ENCODE measurements around the gene ANGPT4. TPM values are rescaled to one million over a fixed set of nuclear protein-coding genes. Genes with fewer than 3 reads are reported as not detected.

The ANGPT4 gene
- total and polyA plus RNA-seq, 10 of the 15 experiments (the other 5 are each of a cell fraction or from before 2014, with no cell fraction given), result 0.01 to 0.16 TPM; not detected in 8

GRCh38 chr20:833450-834150 is 82.5 kb downstream of the ANGPT4 start, which contains the start of gene FAM110A (continued):
- peak; percentile 83 for TF ChIP-seq IRF4 (IDR thresholded peaks at IDR 0.05; ENCODE audit: low read depth, low read length)
- TF ChIP-seq DPF2 (IDR thresholded peaks at IDR 0.05), result peak; percentile 96
- TF ChIP-seq GATAD2B (conservative IDR thresholded peaks at IDR 0.05; ENCODE audit: low read depth), result peak; percentile 86
- peak; percentile 86 for TF ChIP-seq RELB (IDR thresholded peaks at IDR 0.05; ENCODE audit: low read depth)
- no peak for TF ChIP-seq BCL3 (IDR thresholded peaks at IDR 0.05; ENCODE audit: borderline replicate concordance, insufficient read depth, low read depth, low read length, poor library complexity, severe bottlenecking)
- TF ChIP-seq TCF7 (IDR thresholded peaks at IDR 0.05; ENCODE audit: borderline replicate concordance), result no peak
- no peak for TF ChIP-seq CBX3 (IDR thresholded peaks at IDR 0.05; ENCODE audit: borderline replicate concordance, low read depth)

- H3K4me2 ChIP-seq (ENCODE audit: control insufficient read depth, insufficient read depth), result peak overlapping the region; percentile 88
- BruUV-seq (replicated peaks), result no TSS peak
- peaks cover 16% of the 10 kb centered on the region for H3K4me1 ChIP-seq (ENCODE audit: control insufficient read depth, insufficient read depth, low read length)
- no peaks in the 10 kb centered on the region for H3K36me3 ChIP-seq (ENCODE audit: control insufficient read depth in 2 of 2, insufficient read depth in 2 of 2, low read length in 1 of 2)
- H3K27me3 ChIP-seq (replicated peaks in 1 of 2; ENCODE audit: control insufficient read depth in 2 of 2, insufficient read depth in 2 of 2, low read length in 1 of 2), result no peaks in the 10 kb centered on the region
- ChIA-PET SMC1A (ENCODE audit: uncharacterized antibody, unreplicated experiment) (interaction anchor here (0.7 to 3.3 kb wide), 5 partner anchors 19 to 982 kb away, joined by 3 to 18 read pairs (median 3); no protein-coding TSS in a partner anchor), CTCF (interaction anchor here (0.6 to 3.5 kb wide), 9 partner anchors 15 to 380 kb away, joined by 3 to 27 read pairs (median 4); no protein-coding TSS in a partner anchor), RAD21 (ENCODE audit: unreplicated experiment) (interaction anchor here (1.0 to 2.4 kb wide), 7 partner anchors 11 to 78 kb away, joined by 3 to 16 read pairs (median 4); no protein-coding TSS in a partner anchor), POLR2A (interaction anchor here (0.6 to 1.7 kb wide), 6 partner anchors 11 to 1120 kb away, joined by 3 to 13 read pairs (median 5); partner anchors contain the start of gene CSNK2A1)
- 2% methylated on average over 4 of the region's 4 CpGs for WGBS (ENCODE audit: insufficient coverage, insufficient replicate concordance, low lambda C conversion rate, missing lambda C conversion rate)
- H3K27ac ChIP-seq (ENCODE audit: control insufficient read depth, insufficient read depth), result peak overlapping the region; percentile 93
- H4K20me1 ChIP-seq (ENCODE audit: control insufficient read depth, insufficient read depth), result no peaks in the 10 kb centered on the region
- peak overlapping the region; percentile 19; the same call in 1 of the 2 replicates for H3K9ac ChIP-seq (ENCODE audit: control insufficient read depth, insufficient read depth, low read length)
- H3K9me3 ChIP-seq (replicated peaks; ENCODE audit: control insufficient read depth, insufficient read depth, low read length), result no peaks in the 10 kb centered on the region; the same call in 2 of the 3 replicates
- ATAC-seq (peak; percentile 17; the same call in 2 of the 3 replicates), DNase-seq (ENCODE audit: low read depth, low spot score) (no peak), FAIRE-seq (no peak)
- intact Hi-C loops (cut with micrococcal nuclease; ENCODE audit: unreplicated experiment), result no loop called here
- in situ Hi-C loops (cut with MboI), result loop anchor here (5.0 kb wide), 1 partner anchor 284 kb away; the partner anchor contains the start of gene PSMF1
- peak overlapping the region; percentile 74 for H3K4me3 ChIP-seq
- peak; percentile 40 to 78; a peak in 2 of 4 replicates for TF ChIP-seq IKZF2 (IDR thresholded peaks at IDR 0.05)
- no peak for TF ChIP-seq NRF1 (conservative IDR thresholded peaks at IDR 0.05; ENCODE audit: low read depth, low read length)
- H2AFZ ChIP-seq (ENCODE audit: control insufficient read depth, low read depth, low read length), result peak overlapping the region; percentile 95
- H3K79me2 ChIP-seq (ENCODE audit: control insufficient read depth, insufficient read depth, low read length), result peaks cover 18% of the 10 kb centered on the region
These were observed 83.0 kb downstream of the ANGPT4 start for GRCh38 chr20:833121-833449.
